GM21619 (cell line): Measurements from ENCODE around the gene BRD7.

ENCODE experiments used
- ATAC-seq: cut with Tn5 transposase; IDR thresholded peaks from one replicate; pipeline ENCODE4 v1.9.1; 2021; ENCODE audit not compliant: unreplicated experiment

The BRD7 gene

DNA sequence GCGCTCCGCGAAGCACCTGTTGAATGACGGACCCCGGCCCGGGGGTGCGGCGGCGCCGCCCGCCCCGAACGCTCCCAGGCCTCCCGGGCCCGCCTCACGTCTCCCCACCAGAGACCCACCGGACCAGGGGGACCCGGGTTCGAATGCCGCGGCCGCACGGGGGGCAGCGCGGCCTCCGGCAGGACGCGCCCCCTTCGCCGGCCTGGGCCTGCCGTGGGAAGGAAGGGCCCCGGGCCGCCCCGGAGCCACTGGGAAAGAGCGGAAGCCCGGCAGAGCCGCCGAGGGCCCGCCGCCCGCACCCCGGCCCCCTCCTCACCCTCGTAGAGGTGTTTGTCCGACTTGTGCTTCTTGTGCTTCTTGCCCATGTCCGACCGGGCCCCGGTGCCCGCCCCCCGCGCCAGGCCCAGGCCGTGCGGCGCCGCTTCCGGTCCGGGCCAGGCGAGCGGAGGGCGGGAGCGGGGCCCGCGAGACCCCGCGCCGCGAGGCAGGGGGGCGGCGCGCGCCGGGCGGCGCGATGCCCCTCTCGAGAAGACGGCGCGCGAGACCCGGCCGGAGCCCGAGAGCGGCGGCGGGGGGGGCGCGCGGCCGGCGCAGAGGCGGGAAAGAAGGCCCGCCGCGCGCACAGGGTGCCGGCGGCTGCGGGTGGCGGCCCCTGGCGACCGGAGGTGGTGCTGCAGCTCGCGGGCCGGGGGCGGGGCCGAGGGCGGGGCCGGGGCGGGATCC lies at the start of gene BRD7:
BRD7 (minus strand) TSS at position 579 of the 723 bp plus-strand sequence; CDS start at position 365, 214 bp downstream.
- ATAC-seq, result peak; percentile 66

- ATAC-seq, result no peak
Observed at GRCh38 chr16:50416388-50416787, 47.6 kb upstream of the BRD7 start.

GRCh38 chr16:50414152-50414551 lies 45.4 kb upstream of the BRD7 start:
- ATAC-seq, result no peak

- ATAC-seq, result no peak
Observed at GRCh38 chr16:50411034-50411433, 42.2 kb upstream of the BRD7 start.

DNA sequence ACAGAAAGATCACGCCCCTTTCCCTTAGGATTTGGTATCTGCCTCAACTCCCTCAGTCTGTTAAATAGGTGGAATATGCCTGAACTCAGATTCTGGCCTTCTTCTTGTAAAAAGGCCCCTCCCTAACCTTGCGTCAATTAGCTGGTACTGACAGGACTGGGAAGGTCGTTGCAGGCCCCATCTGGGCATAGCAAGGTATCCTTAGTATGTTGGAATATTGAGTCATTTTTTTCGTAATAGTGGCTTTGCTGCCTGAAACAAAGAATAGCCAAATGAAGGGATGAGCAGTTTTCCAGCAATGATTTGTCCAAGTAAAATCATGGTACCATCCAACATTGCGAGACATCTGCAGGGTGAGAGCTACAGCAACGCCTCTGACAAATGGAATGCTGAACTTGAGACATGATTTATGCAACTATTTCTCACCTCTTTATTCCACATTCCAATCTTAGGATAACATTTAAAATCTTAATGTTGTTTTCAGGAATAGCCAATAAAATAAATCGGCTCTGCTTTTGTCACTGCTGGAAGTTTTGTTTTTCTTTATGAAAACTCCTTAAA lies 39.3 kb upstream of the BRD7 start:
- no peak for ATAC-seq

DNA sequence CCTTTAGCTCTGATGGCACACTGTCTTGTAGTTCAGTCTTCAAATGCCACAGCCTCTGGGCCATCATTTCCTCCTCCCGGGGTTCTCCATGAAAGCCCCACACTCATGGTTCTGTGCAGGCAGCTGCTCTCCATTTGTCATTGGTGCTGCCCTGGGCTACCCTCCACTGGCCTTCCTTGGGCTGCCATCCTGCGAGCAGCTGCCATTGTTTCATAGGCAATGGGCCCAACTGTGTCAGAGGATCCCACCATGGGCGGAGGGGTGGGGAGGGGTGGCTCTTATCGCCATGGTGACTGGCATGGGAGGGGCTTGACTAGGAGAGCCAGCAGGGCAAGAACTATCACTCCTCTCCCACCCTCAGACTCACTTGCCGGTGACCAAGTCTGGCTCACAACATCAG lies 38.6 kb upstream of the BRD7 start:
- no peak for ATAC-seq

DNA sequence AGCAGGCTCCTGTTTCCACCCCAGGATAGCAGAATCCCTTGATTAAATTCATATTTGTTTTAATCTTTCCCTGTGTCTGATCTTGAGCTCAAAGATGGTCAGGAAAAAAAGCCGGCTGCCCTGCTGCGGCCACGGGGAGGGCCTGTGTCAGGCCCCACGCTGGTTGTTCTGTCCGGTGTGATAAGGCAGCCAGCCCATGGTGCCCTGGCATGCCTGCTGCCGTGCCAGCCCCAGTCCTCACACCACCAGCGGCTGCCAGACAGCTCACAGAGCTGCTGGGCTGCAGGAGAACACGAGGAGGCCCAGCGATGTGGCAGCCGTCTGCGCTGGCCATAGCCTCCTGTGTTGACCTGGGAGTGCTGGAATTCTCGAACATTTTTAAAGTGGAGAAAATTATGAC lies 34.7 kb upstream of the BRD7 start:
- ATAC-seq, result no peak

GRCh38 chr16:50402298-50402895 lies 33.6 kb upstream of the BRD7 start:
- ATAC-seq, result no peak

GRCh38 chr16:50401355-50401754 lies 32.6 kb upstream of the BRD7 start:
- ATAC-seq, result no peak

GRCh38 chr16:50400967-50401348 lies 32.2 kb upstream of the BRD7 start:
- ATAC-seq, result no peak

DNA sequence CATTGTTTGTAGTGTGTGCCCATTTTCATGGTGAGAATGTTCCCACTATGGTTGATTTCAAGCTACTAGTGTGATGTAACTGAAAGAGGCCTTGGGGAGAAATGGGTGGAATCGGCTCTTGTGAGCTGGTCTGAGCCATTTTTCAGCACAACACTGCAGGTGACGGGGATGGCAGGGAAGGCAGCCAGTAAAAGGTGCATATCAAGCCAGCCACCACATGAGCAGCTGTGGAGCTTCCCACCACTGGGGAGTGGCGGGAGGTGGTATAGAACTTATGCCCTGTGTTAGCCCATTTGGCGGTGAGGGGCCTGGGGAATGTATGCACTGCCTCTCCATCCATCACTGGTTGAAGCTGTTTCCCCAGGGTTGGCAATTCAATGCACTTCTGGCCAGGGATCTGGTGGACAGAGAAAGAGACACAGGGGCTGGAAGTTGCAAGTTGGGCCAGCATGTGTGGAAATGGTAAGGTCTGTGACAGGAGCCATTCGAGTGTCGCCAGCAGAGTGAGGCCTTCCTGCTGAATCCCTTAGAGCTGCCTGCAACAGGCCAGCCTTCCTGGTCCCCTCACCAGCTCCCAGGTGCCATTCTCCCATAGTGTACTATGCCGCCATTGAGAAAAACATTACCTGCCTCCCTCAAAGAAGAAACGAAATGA lies 31.7 kb upstream of the BRD7 start:
- ATAC-seq, result no peak

- no peak for ATAC-seq
Observed at GRCh38 chr16:50399411-50399810, 30.6 kb upstream of the BRD7 start.

- ATAC-seq, result no peak
Observed at GRCh38 chr16:50398336-50398735, 29.5 kb upstream of the BRD7 start.

DNA sequence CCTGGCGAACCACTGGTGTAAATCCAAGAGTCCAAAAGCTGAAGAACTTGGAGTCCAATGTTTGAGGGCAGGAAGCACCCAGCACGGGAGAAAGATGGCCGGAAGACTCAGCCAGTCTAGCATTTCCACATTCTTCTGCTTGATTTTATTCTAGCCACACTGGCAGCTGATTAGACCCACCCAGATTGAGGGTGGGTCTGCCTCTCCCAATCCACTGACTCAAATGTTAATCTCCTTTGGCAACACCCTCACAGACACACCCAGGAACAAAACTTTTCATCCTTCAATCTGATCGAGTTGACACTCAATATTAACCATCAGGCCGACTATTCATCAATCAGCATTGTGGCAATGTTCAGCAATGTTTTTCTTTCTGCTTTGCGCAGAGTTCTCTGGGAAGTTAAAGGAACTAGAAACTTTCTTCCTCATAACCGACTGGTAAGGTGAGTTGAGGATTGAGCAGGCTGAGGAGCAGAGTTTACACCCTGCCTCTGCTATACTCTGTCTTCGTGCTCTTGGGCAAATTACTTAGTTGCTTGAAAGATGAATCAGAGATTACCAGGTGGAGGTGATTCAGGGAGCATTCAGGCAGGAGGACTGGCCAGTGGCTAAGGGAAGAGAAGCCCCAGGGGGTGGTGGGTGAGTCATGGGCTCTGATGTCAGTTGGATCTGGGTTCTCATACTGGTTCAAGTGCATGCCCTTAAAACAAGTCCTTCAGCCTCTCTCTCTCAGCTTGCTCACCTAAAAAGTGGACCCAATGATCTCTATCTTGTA lies 28.2 kb upstream of the BRD7 start:
- no peak for ATAC-seq

DNA sequence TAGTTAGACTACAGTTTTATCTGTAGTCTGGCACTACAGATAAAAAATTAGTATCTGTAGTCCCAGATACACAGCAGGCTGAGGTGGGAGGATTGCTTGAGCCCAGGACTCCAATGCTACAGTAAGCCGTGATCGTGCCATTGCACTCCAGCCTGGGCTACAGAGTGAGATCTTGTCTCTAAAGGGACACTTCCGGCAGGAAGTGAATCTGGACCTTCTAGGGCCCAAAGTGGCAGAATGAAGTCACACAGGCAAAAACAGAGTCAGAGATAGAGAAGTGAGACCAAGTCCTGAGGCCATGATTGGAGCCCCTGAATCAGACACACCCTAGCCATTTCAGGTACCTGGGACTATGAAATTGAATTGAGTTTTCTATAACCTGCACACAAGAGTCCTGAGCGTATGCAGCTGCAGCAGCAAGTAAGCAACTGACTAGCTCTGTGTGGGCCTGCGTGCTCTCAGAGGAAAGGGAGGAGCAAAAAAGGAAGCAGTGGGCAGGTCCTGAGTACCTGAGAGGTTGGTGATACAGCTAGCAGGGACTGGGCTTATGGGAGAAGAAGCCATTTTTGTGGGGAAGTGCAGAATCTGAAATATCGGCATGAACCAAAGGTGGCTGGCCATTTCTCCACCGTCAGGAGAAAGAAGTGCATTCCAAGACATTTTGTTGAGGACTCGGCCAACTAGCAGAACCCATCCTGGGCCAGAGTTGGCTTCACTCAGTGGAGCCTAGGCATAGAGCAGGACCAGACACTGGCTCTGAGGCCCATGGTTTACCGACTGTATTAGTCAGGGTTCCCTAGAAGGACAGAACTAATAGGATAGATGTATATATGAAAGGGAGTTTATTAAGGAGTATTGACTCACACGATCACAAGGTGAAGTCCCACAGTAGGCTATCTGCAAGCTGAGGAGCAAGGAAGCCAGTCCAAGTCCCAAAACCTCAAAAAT lies 27.2 kb upstream of the BRD7 start:
- ATAC-seq, result no peak

DNA sequence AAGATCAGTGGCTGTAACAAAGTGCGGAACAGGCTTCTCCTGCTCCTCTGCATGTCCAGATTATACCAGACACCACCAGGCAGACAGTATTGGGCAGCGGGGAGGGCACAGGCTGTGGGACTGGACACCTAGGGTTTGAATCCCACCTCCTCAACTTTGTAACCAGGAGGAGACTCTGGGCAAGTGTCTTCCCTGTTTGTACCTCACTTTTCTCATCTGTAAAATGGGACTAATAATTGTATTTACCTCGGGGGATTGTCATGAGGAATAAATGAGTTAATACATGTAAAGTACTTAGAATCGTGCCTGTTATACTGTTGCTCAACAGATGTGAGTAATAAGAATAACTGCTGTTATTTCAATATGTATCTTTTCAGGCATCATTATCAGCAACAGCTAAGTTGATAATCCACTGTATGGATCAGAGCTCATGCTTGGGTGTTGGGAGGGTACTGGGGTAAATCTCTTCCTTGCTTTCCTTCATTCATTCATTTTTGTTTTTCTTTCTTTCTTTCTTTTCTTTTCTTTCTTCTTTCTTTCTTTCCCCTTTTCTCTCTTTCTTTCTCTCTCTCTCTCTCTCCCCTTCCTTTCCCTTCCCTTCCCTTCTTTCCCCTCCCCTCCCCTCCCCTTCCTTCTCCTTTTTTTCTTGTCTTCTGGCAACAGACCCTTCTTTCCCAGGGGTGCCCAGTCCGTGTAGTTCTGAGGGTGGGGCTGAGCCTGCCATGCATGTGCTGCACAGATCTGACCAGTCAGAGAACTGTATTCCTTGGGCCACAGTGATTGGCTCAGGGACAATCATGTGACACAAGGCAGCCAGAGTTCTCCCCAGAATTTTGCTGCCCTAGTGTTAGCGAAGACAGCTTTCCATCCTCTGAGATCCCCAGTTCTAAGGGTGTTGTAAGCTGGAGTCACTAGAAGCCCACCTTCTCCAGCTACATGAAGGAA lies 25.3 kb upstream of the BRD7 start:
- no peak for ATAC-seq

DNA sequence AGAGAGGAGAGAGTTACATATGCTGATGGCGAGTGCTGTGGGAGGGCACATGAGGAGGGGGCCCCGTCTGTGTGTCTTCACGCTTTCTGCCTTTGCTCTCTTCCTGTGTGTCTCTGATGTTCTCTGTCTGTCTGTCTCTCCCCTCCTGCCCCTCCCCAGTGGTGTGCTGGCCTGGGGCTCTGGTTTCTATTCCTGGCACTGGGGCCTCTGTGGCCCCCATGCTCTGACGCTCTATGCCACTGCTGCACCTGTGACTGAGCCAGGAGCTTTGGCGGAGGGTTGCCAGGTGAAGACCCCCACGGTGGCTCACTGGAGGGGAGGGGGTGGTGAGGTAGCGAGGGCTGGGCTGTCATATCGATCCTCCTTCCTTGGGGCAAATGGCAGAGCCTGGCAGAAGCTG lies 24.6 kb upstream of the BRD7 start:
- ATAC-seq, result no peak

GRCh38 chr16:50390914-50391716 lies 22.3 kb upstream of the BRD7 start:
- ATAC-seq, result no peak
